Loucy (cell line): ENCODE data around the gene TOR4A.

Experiments
- CTCF ChIP-seq: fragments of 200-600 bp; sonication (generic); conservative IDR thresholded peaks from 2 replicates; pipeline ENCODE4 v1.5.1; 2014; ENCODE audit warnings: mild to moderate bottlenecking, antibody characterized with exemption, low read length
- EZH2phosphoT487 ChIP-seq: fragments of 200-600 bp; IDR thresholded peaks from 2 replicates; pipeline ENCODE4 v1.6.1; 2018; ENCODE audit warnings: antibody characterized with exemption, mild to moderate bottlenecking, moderate library complexity, borderline replicate concordance

- TF ChIP-seq CTCF (no peak), EZH2phosphoT487 (no peak)
These were observed 19.4 kb downstream of the TOR4A start for GRCh38 chr9:137296670-137297664.
